Endothelial cell of umbilical vein (primary cell): Measurements from ENCODE around the gene APLP2.

Experiments used
- CTCF ChIP-seq, 2 donors: IDR thresholded peaks; 1 replicate in 1 of 2; 2 replicates in 1 of 2; pipeline ENCODE4 v1.5.1; 2011; ENCODE audit warnings: low read length in 2 of 2, mild to moderate bottlenecking in 2 of 2, moderate library complexity in 2 of 2, control low read depth in 1 of 2, inconsistent platforms in 1 of 2, low read depth in 1 of 2; ENCODE audit not compliant: insufficient read depth in 1 of 2; ENCODE audit errors: extremely low read depth in 1 of 2
- EZH2 ChIP-seq: IDR thresholded peaks from 2 replicates; pipeline ENCODE4 v1.6.1; 2012; ENCODE audit warnings: borderline replicate concordance, low read depth, mild to moderate bottlenecking, moderate library complexity, low read length, inconsistent platforms; ENCODE audit not compliant: severe bottlenecking
- FOS ChIP-seq: IDR thresholded peaks from 2 replicates; pipeline ENCODE4 v1.6.1; 2011; ENCODE audit warnings: mild to moderate bottlenecking, low read length, moderate library complexity, borderline replicate concordance; ENCODE audit not compliant: insufficient read depth
- GATA2 ChIP-seq: IDR thresholded peaks from 2 replicates; pipeline ENCODE4 v1.7.0; 2011; ENCODE audit warnings: low read depth, mild to moderate bottlenecking, moderate library complexity, mixed read lengths, low read length; ENCODE audit not compliant: insufficient read length, insufficient read depth
- JUN ChIP-seq: IDR thresholded peaks from 2 replicates; pipeline ENCODE4 v1.6.1; 2011; ENCODE audit warnings: borderline replicate concordance, low read depth; ENCODE audit not compliant: insufficient read length, insufficient read depth
- MAX ChIP-seq: IDR thresholded peaks from 2 replicates; pipeline ENCODE4 v1.6.1; 2011; ENCODE audit not compliant: insufficient read depth, insufficient read length
- MYC ChIP-seq: IDR thresholded peaks from one replicate; pipeline ENCODE4 v1.6.1; 2011; ENCODE audit warnings: mild to moderate bottlenecking, low read depth, low read length
- POLR2A ChIP-seq: IDR thresholded peaks from 2 replicates; pipeline ENCODE4 v1.6.1; 2012; ENCODE audit warnings: low read depth, mild to moderate bottlenecking, control low read depth, low read length
- POLR2AphosphoS5 ChIP-seq: IDR thresholded peaks from 2 replicates; pipeline ENCODE4 v1.6.1; 2012; ENCODE audit warnings: low read depth, mild to moderate bottlenecking, control low read depth, low read length, moderate library complexity; ENCODE audit not compliant: insufficient read depth

- TF ChIP-seq JUN (no peak), CTCF (IDR thresholded peaks at IDR 0.05; ENCODE audit: extremely low read depth in 1 of 2, insufficient read depth in 1 of 2, low read depth in 1 of 2, low read length in 2 of 2) (no peak), POLR2A (no peak), POLR2AphosphoS5 (no peak), EZH2 (no peak), FOS (no peak), MAX (no peak), MYC (no peak), GATA2 (no peak)
Measured at GRCh38 chr11:130061017-130061416, 8.7 kb upstream of the APLP2 start.
